ENCODE results near the gene SEC63. TPM values are rescaled to one million over a fixed set of nuclear protein-coding genes. Genes with fewer than 3 reads are reported as not detected.
"Not testable (repeated sequence)": the region's sequence is repeated elsewhere in the genome, so short reads cannot be mapped to it uniquely, and the experiment has no call there.

SEC63 gene
- total and polyA plus RNA-seq, 2 donors (not counting 1 experiment from before 2014, with no cell fraction given): 34.2 to 82.7 TPM

GRCh38 chr6:107956181-107956580 is 1.8 kb downstream of the SEC63 start:
- Histone ChIP-seq H3K4me1 (ENCODE audit: control insufficient read depth, extremely low read depth, insufficient read depth, low read length) (no peaks in the 10 kb centered on the region), H3K4me3 (replicated peaks in 1 of 4; ENCODE audit: control extremely low read depth in 1 of 4, insufficient read depth in 1 of 4, low read depth in 3 of 4, low read length in 4 of 4) (peak overlapping the region; percentile 60 to 98 (median 78)), H4K20me1 (ENCODE audit: control insufficient read depth, extremely low read depth, insufficient read depth, low read length) (no peaks in the 10 kb centered on the region), H3K4me2 (ENCODE audit: extremely low read depth, insufficient read depth, low read length) (peak overlapping the region; percentile 78), H3K79me2 (ENCODE audit: control insufficient read depth, insufficient read depth, low read length) (peaks cover 58% of the 10 kb centered on the region), H3K36me3 (ENCODE audit: control insufficient read depth, insufficient read depth, low read length) (peaks cover 2% of the 10 kb centered on the region), H3K27ac (ENCODE audit: insufficient read depth, low read length) (peak overlapping the region; percentile 86), H2AFZ (ENCODE audit: low read length) (no peak overlapping the region), H3K9ac (ENCODE audit: insufficient read depth, low read length) (peak overlapping the region; percentile 25), H3K27me3 (ENCODE audit: control insufficient read depth, insufficient read depth, low read length) (no peaks in the 10 kb centered on the region), H3K9me3 (ENCODE audit: control insufficient read depth, insufficient read depth, low read depth, low read length) (no peaks in the 10 kb centered on the region)
- no peak for DNase-seq (ENCODE audit: low read depth in 2 of 2)
- TF ChIP-seq, protein P1, sequence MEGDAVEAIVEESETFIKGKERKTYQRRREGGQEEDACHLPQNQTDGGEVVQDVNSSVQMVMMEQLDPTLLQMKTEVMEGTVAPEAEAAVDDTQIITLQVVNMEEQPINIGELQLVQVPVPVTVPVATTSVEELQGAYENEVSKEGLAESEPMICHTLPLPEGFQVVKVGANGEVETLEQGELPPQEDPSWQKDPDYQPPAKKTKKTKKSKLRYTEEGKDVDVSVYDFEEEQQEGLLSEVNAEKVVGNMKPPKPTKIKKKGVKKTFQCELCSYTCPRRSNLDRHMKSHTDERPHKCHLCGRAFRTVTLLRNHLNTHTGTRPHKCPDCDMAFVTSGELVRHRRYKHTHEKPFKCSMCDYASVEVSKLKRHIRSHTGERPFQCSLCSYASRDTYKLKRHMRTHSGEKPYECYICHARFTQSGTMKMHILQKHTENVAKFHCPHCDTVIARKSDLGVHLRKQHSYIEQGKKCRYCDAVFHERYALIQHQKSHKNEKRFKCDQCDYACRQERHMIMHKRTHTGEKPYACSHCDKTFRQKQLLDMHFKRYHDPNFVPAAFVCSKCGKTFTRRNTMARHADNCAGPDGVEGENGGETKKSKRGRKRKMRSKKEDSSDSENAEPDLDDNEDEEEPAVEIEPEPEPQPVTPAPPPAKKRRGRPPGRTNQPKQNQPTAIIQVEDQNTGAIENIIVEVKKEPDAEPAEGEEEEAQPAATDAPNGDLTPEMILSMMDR (conservative IDR thresholded peaks at IDR 0.05 in 1 of 2, IDR thresholded peaks at IDR 0.05 in 1 of 2; ENCODE audit: low read depth in 1 of 2, low read length in 2 of 2): no peak
- TF ChIP-seq EZH2 (IDR thresholded peaks at IDR 0.05; ENCODE audit: low read length, missing control alignments): no peak

GRCh38 chr6:107953858-107954414 is 4.1 kb downstream of the SEC63 start:
- peaks cover 77% of the 10 kb centered on the region for H3K79me2 ChIP-seq (ENCODE audit: control insufficient read depth, insufficient read depth, low read length)
- not testable (repeated sequence) for H3K4me2 ChIP-seq (ENCODE audit: extremely low read depth, insufficient read depth, low read length); H2AFZ ChIP-seq (ENCODE audit: low read length); H3K27ac ChIP-seq (ENCODE audit: insufficient read depth, low read length); H3K4me3 ChIP-seq (replicated peaks in 1 of 4; ENCODE audit: control extremely low read depth in 1 of 4, insufficient read depth in 1 of 4, low read depth in 3 of 4, low read length in 4 of 4); DNase-seq (ENCODE audit: low read depth in 2 of 2); H3K9me3 ChIP-seq (ENCODE audit: control insufficient read depth, insufficient read depth, low read depth, low read length); H3K9ac ChIP-seq (ENCODE audit: insufficient read depth, low read length); H4K20me1 ChIP-seq (ENCODE audit: control insufficient read depth, extremely low read depth, insufficient read depth, low read length); H3K27me3 ChIP-seq (ENCODE audit: control insufficient read depth, insufficient read depth, low read length); H3K4me1 ChIP-seq (ENCODE audit: control insufficient read depth, extremely low read depth, insufficient read depth, low read length); H3K36me3 ChIP-seq (ENCODE audit: control insufficient read depth, insufficient read depth, low read length)

- Histone ChIP-seq H3K79me2 (ENCODE audit: control insufficient read depth, insufficient read depth, low read length) (peaks cover 85% of the 10 kb centered on the region), H3K4me3 (replicated peaks in 1 of 4; ENCODE audit: control extremely low read depth in 1 of 4, insufficient read depth in 1 of 4, low read depth in 3 of 4, low read length in 4 of 4) (no peak overlapping the region), H4K20me1 (ENCODE audit: control insufficient read depth, extremely low read depth, insufficient read depth, low read length) (peaks cover 2% of the 10 kb centered on the region), H3K4me1 (ENCODE audit: control insufficient read depth, extremely low read depth, insufficient read depth, low read length) (no peaks in the 10 kb centered on the region), H3K27me3 (ENCODE audit: control insufficient read depth, insufficient read depth, low read length) (no peaks in the 10 kb centered on the region), H2AFZ (ENCODE audit: low read length) (no peak overlapping the region), H3K9ac (ENCODE audit: insufficient read depth, low read length) (no peak overlapping the region), H3K27ac (ENCODE audit: insufficient read depth, low read length) (no peak overlapping the region), H3K9me3 (ENCODE audit: control insufficient read depth, insufficient read depth, low read depth, low read length) (no peaks in the 10 kb centered on the region), H3K4me2 (ENCODE audit: extremely low read depth, insufficient read depth, low read length) (no peak overlapping the region), H3K36me3 (ENCODE audit: control insufficient read depth, insufficient read depth, low read length) (no peaks in the 10 kb centered on the region)
- DNase-seq (ENCODE audit: low read depth in 2 of 2): no peak
- TF ChIP-seq, protein P1 (conservative IDR thresholded peaks at IDR 0.05 in 1 of 2, IDR thresholded peaks at IDR 0.05 in 1 of 2; ENCODE audit: low read depth in 1 of 2, low read length in 2 of 2): no peak
- TF ChIP-seq EZH2 (IDR thresholded peaks at IDR 0.05; ENCODE audit: low read length, missing control alignments): no peak
These were observed 14.2 kb downstream of the SEC63 start for GRCh38 chr6:107943626-107944439.

Data from fibroblast of lung (primary cell).